H1 (cell line): Measurements from ENCODE around the gene PHLDB3. TPM values are rescaled to one million over a fixed set of nuclear protein-coding genes. Genes with fewer than 3 reads are reported as not detected.

Source experiments
- CTCF ChIA-PET: fragments of 300-600 bp; sonication (Branson Sonifier 250); formaldehyde crosslinking; loops from one replicate; lab custom pipeline; 2021; ENCODE audit not compliant: partially characterized antibody; lab: Charles Lee
- POLR2A ChIA-PET: fragments of 300-600 bp; sonication (Branson Sonifier 250); formaldehyde crosslinking; loops from one replicate; lab custom pipeline; 2021; ENCODE audit warnings: inconsistent platforms; ENCODE audit not compliant: partially characterized antibody; lab: Charles Lee
- DNase-seq, 2 experiments: peaks; one replicate each; pipeline versions ENCODE4 v3.0.0 to v3.0.0-alpha.2; 2010 to 2022; ENCODE audit warnings: low spot score in 2 of 2, low read depth in 1 of 2, mixed read lengths in 1 of 2
- FAIRE-seq: peaks from 2 replicates; lab custom pipeline; 2011; peaks lifted over from hg19 to GRCh38; lab: Jason Lieb, UNC
- H2AFZ ChIP-seq: 2 replicates; pipeline ENCODE4 v1.8.1; 2012; ENCODE audit warnings: low read length, inconsistent platforms
- H2AK5ac ChIP-seq: 2 replicates; pipeline ENCODE4 v1.6.1; 2013; ENCODE audit warnings: low read depth, low read length
- H2BK120ac ChIP-seq: replicated peaks from 2 replicates; pipeline ENCODE3; 2013; ENCODE audit warnings: low read depth, low read length, inconsistent platforms
- H2BK12ac ChIP-seq: 2 replicates; pipeline ENCODE4 v1.6.1; 2013; ENCODE audit warnings: low read depth, low read length
- H2BK15ac ChIP-seq: 2 replicates; pipeline ENCODE4 v1.6.1; 2013; ENCODE audit warnings: low read length
- H2BK20ac ChIP-seq: 2 replicates; pipeline ENCODE4 v1.6.1; 2013; ENCODE audit warnings: low read length
- H2BK5ac ChIP-seq: 2 replicates; pipeline ENCODE4 v1.6.1; 2013; ENCODE audit warnings: low read depth, low read length
- H3K14ac ChIP-seq: 2 replicates; pipeline ENCODE4 v1.6.1; 2013; ENCODE audit warnings: inconsistent platforms; ENCODE audit not compliant: insufficient read length
- H3K18ac ChIP-seq: 2 replicates; pipeline ENCODE4 v1.6.1; 2013; ENCODE audit warnings: low read length; ENCODE audit errors: extremely low read depth
- H3K23ac ChIP-seq: 2 replicates; pipeline ENCODE4 v1.6.1; 2013; ENCODE audit warnings: inconsistent platforms; ENCODE audit not compliant: insufficient read length
- H3K23me2 ChIP-seq: 2 replicates; pipeline ENCODE4 v1.6.1; 2013; ENCODE audit warnings: low read depth, low read length
- H3K27ac ChIP-seq: 2 replicates; pipeline ENCODE4 v1.6.1; 2011; ENCODE audit warnings: low read depth, low read length, inconsistent platforms
- H3K27me3 ChIP-seq, 4 experiments: replicated peaks in 1 of 4; 1 replicate in 1 of 4; 2 replicates in 3 of 4; pipeline versions ENCODE4 v1.6.1 to v1.8.1; 2011 to 2013; ENCODE audit warnings: low read length in 3 of 4, mild to moderate bottlenecking in 3 of 4, inconsistent platforms in 2 of 4, mixed read lengths in 2 of 4, moderate library complexity in 1 of 4; ENCODE audit not compliant: control insufficient read depth in 3 of 4, insufficient read depth in 3 of 4; ENCODE audit errors: extremely low read depth in 1 of 4
- H3K36me3 ChIP-seq, 4 experiments: 2 replicates each; pipeline versions ENCODE4 v1.6.1 to v1.8.1; 2011 to 2013; ENCODE audit warnings: mild to moderate bottlenecking in 4 of 4, low read length in 3 of 4, moderate library complexity in 2 of 4, control low read depth in 1 of 4, inconsistent platforms in 1 of 4; ENCODE audit not compliant: insufficient read depth in 4 of 4, control insufficient read depth in 2 of 4
- H3K4ac ChIP-seq: replicated peaks from 2 replicates; pipeline ENCODE3; 2013; ENCODE audit warnings: low read length, low read depth, mixed read lengths, inconsistent platforms; ENCODE audit not compliant: insufficient read length
- H3K4me1 ChIP-seq, 4 experiments: replicated peaks in 1 of 4; 1 replicate in 1 of 4; 2 replicates in 3 of 4; pipeline versions ENCODE4 v1.6.1 to v1.8.1; 2011 to 2013; ENCODE audit warnings: low read length in 3 of 4, inconsistent platforms in 2 of 4, mixed read lengths in 1 of 4; ENCODE audit not compliant: insufficient read depth in 4 of 4, control insufficient read depth in 3 of 4
- H3K4me2 ChIP-seq, 2 experiments: 2 replicates each; pipeline versions ENCODE4 v1.6.1 to v1.8.1; 2011 to 2013; ENCODE audit warnings: low read depth in 2 of 2, low read length in 2 of 2, control low read depth in 1 of 2, inconsistent platforms in 1 of 2, mild to moderate bottlenecking in 1 of 2; ENCODE audit not compliant: insufficient read depth in 1 of 2
- H3K4me3 ChIP-seq, 4 experiments: fragments of 200-600, 300-600 bp in 1 of 4; sonication (generic), shearing (Covaris generic), sonication (Bioruptor Twin) in 1 of 4; 2 replicates each; pipeline versions ENCODE4 v1.5.1 to v1.8.1; 2011 to 2016; ENCODE audit warnings: low read length in 4 of 4, low read depth in 3 of 4, control low read depth in 2 of 4, inconsistent platforms in 2 of 4, mild to moderate bottlenecking in 2 of 4, mixed read lengths in 1 of 4, moderate library complexity in 1 of 4; ENCODE audit not compliant: insufficient read depth in 2 of 4; ENCODE audit errors: extremely low read depth in 1 of 4
- H3K56ac ChIP-seq: replicated peaks from 2 replicates; pipeline ENCODE3; 2013; ENCODE audit warnings: low read depth, mild to moderate bottlenecking, mixed read lengths, low read length, inconsistent platforms; ENCODE audit not compliant: insufficient read length
- H3K79me1 ChIP-seq: 2 replicates; pipeline ENCODE4 v1.6.1; 2013; ENCODE audit warnings: low read depth, low read length, control low read depth
- H3K79me2 ChIP-seq, 2 experiments: 2 replicates each; pipeline versions ENCODE4 v1.6.1 to v1.8.1; 2012 to 2013; ENCODE audit warnings: low read length in 2 of 2, mild to moderate bottlenecking in 2 of 2, inconsistent platforms in 1 of 2; ENCODE audit not compliant: insufficient read depth in 2 of 2, control insufficient read depth in 1 of 2
- H3K9ac ChIP-seq, 4 experiments: replicated peaks in 1 of 4; 1 replicate in 1 of 4; 2 replicates in 3 of 4; pipeline versions ENCODE4 v1.6.1 to v1.8.1; 2011 to 2013; ENCODE audit warnings: low read depth in 3 of 4, low read length in 3 of 4, control low read depth in 2 of 4, mild to moderate bottlenecking in 2 of 4, moderate library complexity in 2 of 4, inconsistent platforms in 1 of 4; ENCODE audit errors: extremely low read depth in 1 of 4
- H3K9me3 ChIP-seq, 2 experiments: 2 replicates each; pipeline versions ENCODE4 v1.6.1 to v1.8.1; 2012 to 2013; ENCODE audit warnings: mild to moderate bottlenecking in 2 of 2, moderate library complexity in 2 of 2, control low read depth in 1 of 2, inconsistent platforms in 1 of 2, low read depth in 1 of 2, low read length in 1 of 2, mixed read lengths in 1 of 2; ENCODE audit not compliant: insufficient read depth in 2 of 2
- H4K20me1 ChIP-seq, 2 experiments: replicated peaks in 1 of 2; 2 replicates each; pipeline versions ENCODE3 to v1.8.1; 2011 to 2013; ENCODE audit warnings: inconsistent platforms in 2 of 2, low read length in 2 of 2, mild to moderate bottlenecking in 1 of 2; ENCODE audit not compliant: insufficient read depth in 2 of 2, control insufficient read depth in 1 of 2
- H4K5ac ChIP-seq: 2 replicates; pipeline ENCODE4 v1.6.1; 2013; ENCODE audit warnings: low read length, low read depth, mixed read lengths, inconsistent platforms; ENCODE audit not compliant: insufficient read length
- H4K8ac ChIP-seq: 2 replicates; pipeline ENCODE4 v1.8.0; 2013; ENCODE audit warnings: mild to moderate bottlenecking, moderate library complexity, low read length, inconsistent platforms; ENCODE audit not compliant: insufficient read depth; ENCODE audit errors: extremely low read depth
- H4K91ac ChIP-seq: replicated peaks from 2 replicates; pipeline ENCODE3; 2013; ENCODE audit warnings: low read length, mixed read lengths, inconsistent platforms; ENCODE audit not compliant: insufficient read length
- ATF2 ChIP-seq: IDR thresholded peaks from 2 replicates; pipeline ENCODE4 v1.6.1; 2012; ENCODE audit warnings: low read length, inconsistent platforms
- BCL11A ChIP-seq, 2 experiments: IDR thresholded peaks; one replicate each; pipeline ENCODE4 v1.6.1; 2011; ENCODE audit warnings: low read depth in 2 of 2, low read length in 2 of 2, mild to moderate bottlenecking in 2 of 2
- FOSL1 ChIP-seq: IDR thresholded peaks from 2 replicates; pipeline ENCODE4 v1.6.1; 2011; ENCODE audit warnings: mild to moderate bottlenecking, low read depth, low read length, moderate library complexity; ENCODE audit not compliant: insufficient read depth
- GTF2F1 ChIP-seq: IDR thresholded peaks from 2 replicates; pipeline ENCODE4 v1.6.1; 2012; ENCODE audit warnings: low read depth, low read length, improper control_type of control experiment, borderline replicate concordance
- POLR2A ChIP-seq, 2 experiments: IDR thresholded peaks; 1 replicate in 1 of 2; 2 replicates in 1 of 2; pipeline ENCODE4 v1.6.1; 2011; ENCODE audit warnings: low read depth in 2 of 2, low read length in 2 of 2, mild to moderate bottlenecking in 2 of 2; ENCODE audit errors: control extremely low read depth in 1 of 2
- POLR2AphosphoS5 ChIP-seq: IDR thresholded peaks from 2 replicates; pipeline ENCODE4 v1.6.1; 2011; ENCODE audit warnings: low read depth, low read length
- RNF2 ChIP-seq: fragments of 200-900, 300-1000 bp; sonication (generic); IDR thresholded peaks from 2 replicates; pipeline ENCODE4 v1.7.1; 2016; ENCODE audit warnings: borderline replicate concordance, low read depth, mild to moderate bottlenecking, antibody characterized with exemption, low read length; ENCODE audit not compliant: poor library complexity, severe bottlenecking; ENCODE audit errors: missing control alignments
- SP1 ChIP-seq: IDR thresholded peaks from 2 replicates; pipeline ENCODE4 v1.6.1; 2011; ENCODE audit warnings: low read depth, low read length
- SP4 ChIP-seq: IDR thresholded peaks from 2 replicates; pipeline ENCODE4 v1.6.1; 2012; ENCODE audit warnings: low read length, inconsistent platforms
- TAF1 ChIP-seq: IDR thresholded peaks from 2 replicates; pipeline ENCODE4 v1.6.1; 2011; ENCODE audit warnings: mild to moderate bottlenecking, low read depth, low read length
- WGBS, 2 experiments: shearing (Covaris generic) in 1 of 2; methylation state at CpG; one replicate each; pipeline versions ENCODE4 v1.1.6 to v1.1.7; 2013 to 2015; ENCODE audit warnings: low lambda C conversion rate in 2 of 2, mixed read lengths in 2 of 2, inconsistent platforms in 1 of 2, low coverage in 1 of 2, missing lambda C conversion rate in 1 of 2; ENCODE audit not compliant: insufficient replicate concordance in 2 of 2, insufficient coverage in 1 of 2, insufficient read length in 1 of 2; ENCODE audit errors: extremely low coverage in 1 of 2, missing lambda C conversion rate in 1 of 2; 5-methylcytosine and 5-hydroxymethylcytosine counted together
- polyA plus RNA-seq, 7 experiments: library from polyadenylated mRNA; depleted of rRNA in 3 of 7; stranded (reverse) in 5 of 7; unstranded in 2 of 7; fragments of >200 nt in 5 of 7; fragments of 200-250 nt in 2 of 7; gene quantifications; 1 replicate in 5 of 7; 2 replicates in 1 of 7; 4 replicates in 1 of 7; pipeline versions ENCODE4 v1.2.1 to v1.2.3, GENCODE V29; 2011 to 2013; ENCODE audit warnings: missing spikeins in 2 of 7, mixed read lengths in 2 of 7
- total RNA-seq: library from RNA; stranded (reverse); fragmentation: NEBNext Ultra II Directional; extraction: Animal tissue kit (Norgen Biotek cat#: 25700); gene quantifications from 2 replicates; pipeline ENCODE4 v1.2.1, GENCODE V29; 2021

Gene PHLDB3
- total and polyA plus RNA-seq, 2 of the 8 experiments (the other 6 are each of a cell fraction or from before 2014, with no cell fraction given) = 4.0 to 8.5 TPM

- FAIRE-seq (no peak), DNase-seq (peak; percentile 84 to 100)
- Histone ChIP-seq H2AFZ (peak overlapping the region; percentile 95), H4K20me1 (no peaks in the 10 kb centered on the region), H2BK12ac (no peak overlapping the region), H2BK20ac (no peak overlapping the region), H3K4me1 (peaks cover 0 to 2% (median 0%) of the 10 kb centered on the region in 4 experiments; a peak in 3 of 7 replicates), H3K23ac (no peak overlapping the region), H3K4me2 (peak overlapping the region; percentile 71 to 74), H3K9me3 (no peaks in the 10 kb centered on the region), H3K56ac (no peak overlapping the region), H2AK5ac (no peak overlapping the region), H3K27ac (no peak overlapping the region), H4K5ac (peak overlapping the region; percentile 47), H4K8ac (peak overlapping the region; percentile 96; the same call in 1 of the 2 replicates), H3K36me3 (no peaks in the 10 kb centered on the region), H2BK15ac (no peak overlapping the region), H4K91ac (peak overlapping the region; percentile 44), H3K4me3 (peak overlapping the region; percentile 30 to 55 (median 40); a peak in 7 of 8 replicates), H3K18ac (peak overlapping the region; percentile 93), H3K23me2 (0 out of 2 replicates have a peak, but pooled peaks cover 3% of the 10 kb centered on the region), H3K4ac (no peak overlapping the region), H3K79me1 (no peaks in the 10 kb centered on the region), H2BK5ac (no peak overlapping the region), H2BK120ac (no peak overlapping the region), H3K14ac (no peak overlapping the region), H3K27me3 (no peaks in the 10 kb centered on the region; a peak in 3 of 7 replicates), H3K9ac (peak overlapping the region in 2 of 4 experiments; percentile 26 to 58; a peak in 4 of 7 replicates), H3K79me2 (no peaks in the 10 kb centered on the region)
- ChIA-PET POLR2A (interaction anchor here (0.9 to 3.1 kb wide), 6 partner anchors 11 to 1614 kb away, joined by 3 to 23 read pairs (median 3); partner anchors contain the start of gene LYPD3), CTCF (interaction anchor here (0.7 to 1.8 kb wide), 3 partner anchors 15 to 44 kb away, joined by 3 to 7 read pairs (median 4); no protein-coding TSS in a partner anchor)
- 10% methylated on average over 33 of the region's 46 CpGs; no CpG with 5 or more reads in 1 of the 2 experiments for WGBS, 2 experiments
- no peak for TF ChIP-seq FOSL1
- TF ChIP-seq ATF2 = 0 out of 2 replicates have a peak, but pooled peaks have one; percentile 28
- no peak for TF ChIP-seq GTF2F1
- TF ChIP-seq SP4 = peak; percentile 66; the same call in 1 of the 2 replicates
- peak; percentile 76; the same call in 1 of the 2 replicates for TF ChIP-seq SP1
- TF ChIP-seq TAF1 = peak; percentile 72
- TF ChIP-seq BCL11A (IDR thresholded peaks at IDR 0.05; ENCODE audit: low read depth in 2 of 2, low read length in 2 of 2) = no peak
- TF ChIP-seq POLR2AphosphoS5 = peak; percentile 70
- TF ChIP-seq RNF2 = no peak
- peak in 1 of 2 experiments; percentile 60; a peak in 2 of 3 replicates for TF ChIP-seq POLR2A (IDR thresholded peaks at IDR 0.05; ENCODE audit: control extremely low read depth in 1 of 2, low read depth in 2 of 2, low read length in 2 of 2)
These were observed 29.4 kb downstream of the PHLDB3 start for GRCh38 chr19:43474986-43475705.
